Panc1 (cell line): ENCODE results near the gene RSPRY1.

Experiments
- POLR2AphosphoS5 ChIP-seq: IDR thresholded peaks from 2 replicates; pipeline ENCODE4 v1.6.1; 2012; ENCODE audit warnings: mild to moderate bottlenecking, low read depth, low read length, moderate library complexity
- SIN3A ChIP-seq: IDR thresholded peaks from 2 replicates; pipeline ENCODE4 v1.6.1; 2012; ENCODE audit warnings: low read depth, mild to moderate bottlenecking, low read length, moderate library complexity, borderline replicate concordance; ENCODE audit not compliant: insufficient read depth
- TCF7L2 ChIP-seq: IDR thresholded peaks from 2 replicates; pipeline ENCODE4 v1.6.1; 2011; ENCODE audit warnings: mild to moderate bottlenecking, low read depth, low read length, inconsistent platforms
- TF ChIP-seq, protein P1 (sequence below): fragments of 450-650 bp; IDR thresholded peaks from 2 replicates; pipeline ENCODE4 v1.5.1; 2017; ENCODE audit warnings: mild to moderate bottlenecking
- TF ChIP-seq, protein P2 (sequence below), 2 experiments: IDR thresholded peaks; 2 replicates each; pipeline ENCODE4 v1.6.1; 2011 to 2012; ENCODE audit warnings: low read depth in 2 of 2, control low read depth in 1 of 2, low read length in 1 of 2, mild to moderate bottlenecking in 1 of 2, moderate library complexity in 1 of 2; ENCODE audit not compliant: insufficient read depth in 1 of 2

DNA sequence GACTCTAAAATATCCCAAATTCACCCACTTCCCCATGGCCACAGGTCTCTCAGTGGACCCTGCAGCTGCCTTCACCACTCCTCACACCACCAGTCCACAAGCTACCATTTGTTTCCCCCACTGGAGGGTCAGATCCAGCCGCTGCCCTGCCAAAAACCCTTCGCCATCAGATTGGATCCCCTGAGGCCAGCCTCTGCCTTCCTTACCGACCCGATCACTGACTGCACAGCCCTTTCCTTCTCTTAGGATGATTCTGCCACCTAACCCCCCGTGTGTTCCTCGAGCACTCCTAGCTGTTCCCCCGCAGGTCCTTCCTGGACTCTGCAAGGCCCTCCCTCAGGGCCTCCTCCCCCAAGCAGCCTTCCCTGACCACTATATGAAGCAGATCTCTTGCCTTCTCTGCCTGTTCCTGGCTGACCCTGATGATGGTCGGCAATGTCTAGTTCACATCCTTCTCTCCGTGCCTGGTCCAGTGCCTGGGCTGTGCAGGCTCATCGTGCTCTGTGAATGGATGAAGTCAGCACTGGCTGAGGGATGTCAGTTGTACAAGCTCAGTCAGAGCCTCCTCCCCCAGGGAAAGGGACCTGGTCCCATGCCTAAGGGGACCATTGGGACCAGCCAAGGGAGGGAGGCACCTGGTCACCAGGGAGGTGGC lies 47.7 kb upstream of the RSPRY1 start:
- TF ChIP-seq, protein P1, sequence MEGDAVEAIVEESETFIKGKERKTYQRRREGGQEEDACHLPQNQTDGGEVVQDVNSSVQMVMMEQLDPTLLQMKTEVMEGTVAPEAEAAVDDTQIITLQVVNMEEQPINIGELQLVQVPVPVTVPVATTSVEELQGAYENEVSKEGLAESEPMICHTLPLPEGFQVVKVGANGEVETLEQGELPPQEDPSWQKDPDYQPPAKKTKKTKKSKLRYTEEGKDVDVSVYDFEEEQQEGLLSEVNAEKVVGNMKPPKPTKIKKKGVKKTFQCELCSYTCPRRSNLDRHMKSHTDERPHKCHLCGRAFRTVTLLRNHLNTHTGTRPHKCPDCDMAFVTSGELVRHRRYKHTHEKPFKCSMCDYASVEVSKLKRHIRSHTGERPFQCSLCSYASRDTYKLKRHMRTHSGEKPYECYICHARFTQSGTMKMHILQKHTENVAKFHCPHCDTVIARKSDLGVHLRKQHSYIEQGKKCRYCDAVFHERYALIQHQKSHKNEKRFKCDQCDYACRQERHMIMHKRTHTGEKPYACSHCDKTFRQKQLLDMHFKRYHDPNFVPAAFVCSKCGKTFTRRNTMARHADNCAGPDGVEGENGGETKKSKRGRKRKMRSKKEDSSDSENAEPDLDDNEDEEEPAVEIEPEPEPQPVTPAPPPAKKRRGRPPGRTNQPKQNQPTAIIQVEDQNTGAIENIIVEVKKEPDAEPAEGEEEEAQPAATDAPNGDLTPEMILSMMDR, result no peak
- no peak for TF ChIP-seq POLR2AphosphoS5
- no peak for TF ChIP-seq TCF7L2
- TF ChIP-seq, protein P2, sequence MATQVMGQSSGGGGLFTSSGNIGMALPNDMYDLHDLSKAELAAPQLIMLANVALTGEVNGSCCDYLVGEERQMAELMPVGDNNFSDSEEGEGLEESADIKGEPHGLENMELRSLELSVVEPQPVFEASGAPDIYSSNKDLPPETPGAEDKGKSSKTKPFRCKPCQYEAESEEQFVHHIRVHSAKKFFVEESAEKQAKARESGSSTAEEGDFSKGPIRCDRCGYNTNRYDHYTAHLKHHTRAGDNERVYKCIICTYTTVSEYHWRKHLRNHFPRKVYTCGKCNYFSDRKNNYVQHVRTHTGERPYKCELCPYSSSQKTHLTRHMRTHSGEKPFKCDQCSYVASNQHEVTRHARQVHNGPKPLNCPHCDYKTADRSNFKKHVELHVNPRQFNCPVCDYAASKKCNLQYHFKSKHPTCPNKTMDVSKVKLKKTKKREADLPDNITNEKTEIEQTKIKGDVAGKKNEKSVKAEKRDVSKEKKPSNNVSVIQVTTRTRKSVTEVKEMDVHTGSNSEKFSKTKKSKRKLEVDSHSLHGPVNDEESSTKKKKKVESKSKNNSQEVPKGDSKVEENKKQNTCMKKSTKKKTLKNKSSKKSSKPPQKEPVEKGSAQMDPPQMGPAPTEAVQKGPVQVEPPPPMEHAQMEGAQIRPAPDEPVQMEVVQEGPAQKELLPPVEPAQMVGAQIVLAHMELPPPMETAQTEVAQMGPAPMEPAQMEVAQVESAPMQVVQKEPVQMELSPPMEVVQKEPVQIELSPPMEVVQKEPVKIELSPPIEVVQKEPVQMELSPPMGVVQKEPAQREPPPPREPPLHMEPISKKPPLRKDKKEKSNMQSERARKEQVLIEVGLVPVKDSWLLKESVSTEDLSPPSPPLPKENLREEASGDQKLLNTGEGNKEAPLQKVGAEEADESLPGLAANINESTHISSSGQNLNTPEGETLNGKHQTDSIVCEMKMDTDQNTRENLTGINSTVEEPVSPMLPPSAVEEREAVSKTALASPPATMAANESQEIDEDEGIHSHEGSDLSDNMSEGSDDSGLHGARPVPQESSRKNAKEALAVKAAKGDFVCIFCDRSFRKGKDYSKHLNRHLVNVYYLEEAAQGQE (IDR thresholded peaks at IDR 0.05; ENCODE audit: insufficient read depth in 1 of 2, low read depth in 2 of 2, low read length in 1 of 2), result no peak
- TF ChIP-seq SIN3A, result no peak
